GM21529 (cell line): ENCODE results near the gene DUS2.
"Not testable (repeated sequence)": the region's sequence is repeated elsewhere in the genome, so short reads cannot be mapped to it uniquely, and the experiment has no call there.

Experiments used
- ATAC-seq: cut with Tn5 transposase; IDR thresholded peaks from one replicate; pipeline ENCODE4 v1.9.1; 2021; ENCODE audit not compliant: unreplicated experiment

DUS2 gene

GRCh38 chr16:68022728-68023537 lies at the start of gene DUS2, which contains the start of gene DDX28:
TSS of gene DUS2 (plus strand) at chr16:68023284. CDS start at chr16:68038024, 14,740 bp downstream.
TSS of gene DDX28 (minus strand) at chr16:68023232. CDS start at chr16:68023202, 30 bp downstream.
- peak; percentile 72 for ATAC-seq

GRCh38 chr16:67975321-67976105 lies 47.6 kb upstream of the DUS2 start:
- ATAC-seq = no peak

- no peak for ATAC-seq
These were observed 46.9 kb upstream of the DUS2 start for GRCh38 chr16:67976205-67976604.

- no peak for ATAC-seq
These were observed 46.1 kb upstream of the DUS2 start for GRCh38 chr16:67977005-67977404.

GRCh38 chr16:67977469-67978227 lies 45.4 kb upstream of the DUS2 start:
- ATAC-seq = no peak

GRCh38 chr16:67979955-67980678 lies 43.0 kb upstream of the DUS2 start, which contains the start of gene DPEP3:
TSS of gene DPEP3 (minus strand) at chr16:67980499. CDS start at chr16:67980380, 119 bp downstream.
- no peak for ATAC-seq

- no peak for ATAC-seq
These were observed 40.9 kb upstream of the DUS2 start for GRCh38 chr16:67982011-67982696.

GRCh38 chr16:67986949-67987348 lies 36.1 kb upstream of the DUS2 start:
- ATAC-seq = no peak

- ATAC-seq = no peak
These were observed 35.5 kb upstream of the DUS2 start for GRCh38 chr16:67987460-67988160.

- ATAC-seq = no peak
These were observed 34.4 kb upstream of the DUS2 start for GRCh38 chr16:67988675-67989074.

GRCh38 chr16:67989322-67990017 lies 33.6 kb upstream of the DUS2 start:
- peak; percentile 29 for ATAC-seq

- ATAC-seq = no peak
These were observed 33.1 kb upstream of the DUS2 start for GRCh38 chr16:67990018-67990386.

- no peak for ATAC-seq
These were observed 30.4 kb upstream of the DUS2 start for GRCh38 chr16:67992661-67993206.

GRCh38 chr16:67993207-67994039 lies 29.7 kb upstream of the DUS2 start:
- peak; percentile 69 for ATAC-seq

- ATAC-seq = not testable (repeated sequence)
These were observed 29.1 kb upstream of the DUS2 start for GRCh38 chr16:67994040-67994408.

- no peak for ATAC-seq
These were observed 27.7 kb upstream of the DUS2 start for GRCh38 chr16:67995423-67995822.

GRCh38 chr16:67996666-67997065 lies 26.4 kb upstream of the DUS2 start:
- ATAC-seq = no peak
